Measurements from ENCODE around the gene RB1.
"Not testable (repeated sequence)": the region's sequence is repeated elsewhere in the genome, so short reads cannot be mapped to it uniquely, and the experiment has no call there.

RB1 gene

DNA sequence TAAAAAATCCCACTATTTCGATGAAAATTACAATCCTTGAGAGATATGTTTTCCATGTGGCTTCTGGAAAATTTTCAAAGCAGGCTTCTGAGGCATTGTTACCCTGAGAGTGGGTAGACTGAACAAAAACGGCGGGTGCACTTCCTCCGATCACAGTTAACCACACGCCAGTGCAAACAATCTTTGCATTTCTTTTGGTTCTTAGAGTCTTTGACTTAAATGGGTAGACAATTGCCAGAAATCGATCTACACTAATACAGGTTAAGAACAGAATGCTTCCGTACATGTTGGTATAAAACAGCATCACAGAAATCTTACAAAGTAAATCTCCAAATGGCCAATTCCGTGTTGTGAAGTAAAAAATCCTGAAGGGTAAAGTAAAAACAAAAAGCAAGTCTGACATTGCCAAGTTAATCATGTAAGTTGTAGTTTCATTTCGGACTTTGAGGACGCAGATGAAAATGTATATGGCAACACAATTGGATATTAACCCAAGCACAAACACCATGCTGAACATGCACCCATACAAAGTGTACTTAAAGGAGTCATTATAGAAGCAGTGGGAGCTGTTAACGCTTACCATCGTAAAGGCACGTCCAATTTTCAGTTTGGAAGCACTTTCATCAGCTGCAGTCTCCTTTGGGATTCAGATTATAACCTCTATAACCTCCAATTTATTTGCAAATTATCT is 108.4 kb downstream of the RB1 start:
- DNase-seq, result no peak

DNA sequence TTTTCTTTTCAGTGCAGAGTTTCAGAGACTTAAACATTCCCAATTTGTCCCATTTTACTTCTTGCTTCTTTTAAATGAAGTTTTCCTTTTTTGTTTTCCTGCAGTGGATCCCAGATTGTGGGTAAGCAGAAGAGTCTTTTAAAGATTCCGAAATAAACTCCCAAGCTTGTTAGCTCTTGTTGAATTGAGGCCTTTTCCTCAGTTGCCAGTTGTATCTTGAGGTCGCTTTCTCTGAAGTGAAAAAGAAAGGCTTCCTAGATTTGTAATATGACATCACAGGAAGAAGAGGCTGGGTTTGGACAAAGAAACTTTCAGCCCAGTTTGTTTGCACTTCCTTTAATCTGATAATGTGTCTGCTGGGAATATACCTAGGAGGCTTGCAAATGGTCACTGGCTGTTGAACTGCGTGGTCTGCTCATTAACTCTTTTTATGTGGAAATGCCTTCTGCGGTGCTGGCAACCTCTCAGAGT is 109.4 kb downstream of the RB1 start, which contains the start of gene LPAR6:
LPAR6 (minus strand) TSS at position 233 of the 471 bp plus-strand sequence. CDS start 690 bp downstream, outside the sequence.
- DNase-seq, result no peak

DNA sequence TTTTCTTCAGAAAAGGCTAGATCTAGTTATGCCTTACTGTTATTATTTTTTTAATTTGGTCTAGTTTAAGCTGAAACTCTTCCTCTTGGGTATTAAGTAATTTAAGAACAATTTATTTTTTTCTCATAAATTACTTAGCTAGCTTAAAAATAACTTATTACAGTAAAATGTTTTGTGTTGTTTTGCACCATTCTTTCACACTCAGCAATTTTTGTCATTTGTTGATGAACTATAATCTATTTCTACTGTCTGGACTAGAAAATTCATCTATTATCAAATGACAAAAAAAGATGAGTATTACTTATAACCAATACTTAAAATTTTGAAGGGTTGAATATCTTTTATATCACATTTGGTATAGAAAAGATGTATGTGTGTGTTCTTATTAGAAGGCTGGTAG is 111.0 kb downstream of the RB1 start:
- no peak for DNase-seq

DNA sequence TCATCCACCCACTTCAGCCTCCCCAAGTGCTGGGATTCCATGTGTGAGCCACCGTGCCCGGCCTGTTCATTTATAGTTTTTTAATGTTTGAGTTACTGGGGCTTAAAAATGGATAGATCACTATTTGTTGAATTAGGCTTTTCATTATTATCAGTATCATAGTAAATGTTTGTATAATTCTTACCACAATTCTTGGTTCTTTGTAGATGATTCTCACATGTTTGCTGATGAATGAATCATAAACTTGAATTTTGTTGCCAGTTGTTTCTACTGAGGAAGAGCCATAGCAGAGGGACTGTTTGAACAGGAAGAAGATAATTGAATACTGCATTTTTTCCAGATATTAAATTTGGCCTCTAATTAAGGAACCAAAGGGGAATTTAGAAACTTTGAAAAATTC is 112.0 kb downstream of the RB1 start:
- DNase-seq, result no peak

DNA sequence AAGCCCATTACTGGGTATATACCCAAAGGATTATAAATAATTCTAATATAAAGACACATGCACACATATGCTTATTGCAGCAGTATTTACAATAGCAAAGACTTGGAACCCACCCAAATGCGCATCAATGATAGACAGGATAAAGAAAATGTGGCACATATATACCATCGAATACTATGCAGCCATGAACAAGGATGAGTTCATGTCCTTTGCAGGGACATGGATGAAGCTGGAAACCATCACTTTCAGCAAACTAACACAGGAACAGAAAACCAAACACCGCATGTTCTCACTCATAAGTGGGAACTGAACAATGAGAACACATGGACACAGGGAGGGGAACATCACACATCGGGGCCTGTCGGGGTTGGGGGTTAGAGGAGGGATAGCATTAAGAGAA is 118.5 kb downstream of the RB1 start:
- DNase-seq, result not testable (repeated sequence)

GRCh38 chr13:48424212-48424611 is 120.7 kb downstream of the RB1 start:
- no peak for DNase-seq

DNA sequence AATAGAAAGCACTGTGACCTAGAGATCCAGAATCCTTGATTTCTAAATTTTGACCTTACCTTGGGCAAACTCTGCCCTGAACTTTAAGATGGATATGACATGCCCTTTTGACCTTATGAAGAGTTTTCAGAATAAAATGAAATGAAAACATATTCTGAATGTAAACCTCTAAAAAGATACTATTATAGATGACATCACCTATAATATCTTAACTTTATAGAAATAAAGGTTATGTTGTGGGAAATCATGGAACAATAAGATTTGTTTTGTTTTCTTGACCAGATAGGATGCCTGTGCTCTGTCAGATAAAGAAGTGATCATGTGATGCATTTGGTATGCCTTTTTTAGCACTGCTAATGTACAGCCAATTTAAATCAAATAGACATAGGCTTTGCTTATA is 122.5 kb downstream of the RB1 start:
- DNase-seq, result no peak

- DNase-seq, result not testable (repeated sequence)
These were observed 123.3 kb downstream of the RB1 start for GRCh38 chr13:48426755-48427298.

- no peak for DNase-seq
These were observed 125.5 kb downstream of the RB1 start for GRCh38 chr13:48429036-48429435.

GRCh38 chr13:48429886-48430285 is 126.3 kb downstream of the RB1 start:
- DNase-seq, result no peak

GRCh38 chr13:48431431-48431830 is 127.9 kb downstream of the RB1 start:
- DNase-seq, result no peak

- DNase-seq, result no peak
These were observed 128.6 kb downstream of the RB1 start for GRCh38 chr13:48431987-48432615.

- DNase-seq, result no peak
These were observed 130.6 kb downstream of the RB1 start for GRCh38 chr13:48434200-48434599.

GRCh38 chr13:48436661-48437288 is 133.2 kb downstream of the RB1 start:
- no peak for DNase-seq

DNA sequence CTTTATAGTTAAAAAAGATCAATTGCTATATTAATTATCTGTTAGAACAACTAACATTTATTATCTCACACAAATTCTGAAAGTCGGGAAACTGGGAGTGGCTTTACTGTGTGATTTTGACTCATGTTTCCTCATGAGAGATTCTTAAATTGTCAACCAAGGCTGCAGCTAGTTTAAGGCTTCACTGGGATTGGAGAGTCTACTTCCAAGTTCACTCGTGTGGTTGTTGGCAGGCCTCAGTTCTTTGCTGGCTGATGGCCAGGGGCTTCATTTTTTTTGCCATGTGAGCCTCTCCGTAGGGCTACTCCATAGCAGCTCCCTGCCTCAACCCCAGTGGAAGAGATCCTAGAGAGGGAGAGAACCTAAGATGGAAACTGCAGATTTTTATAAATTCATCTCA is 133.8 kb downstream of the RB1 start:
- DNase-seq, result no peak

DNA sequence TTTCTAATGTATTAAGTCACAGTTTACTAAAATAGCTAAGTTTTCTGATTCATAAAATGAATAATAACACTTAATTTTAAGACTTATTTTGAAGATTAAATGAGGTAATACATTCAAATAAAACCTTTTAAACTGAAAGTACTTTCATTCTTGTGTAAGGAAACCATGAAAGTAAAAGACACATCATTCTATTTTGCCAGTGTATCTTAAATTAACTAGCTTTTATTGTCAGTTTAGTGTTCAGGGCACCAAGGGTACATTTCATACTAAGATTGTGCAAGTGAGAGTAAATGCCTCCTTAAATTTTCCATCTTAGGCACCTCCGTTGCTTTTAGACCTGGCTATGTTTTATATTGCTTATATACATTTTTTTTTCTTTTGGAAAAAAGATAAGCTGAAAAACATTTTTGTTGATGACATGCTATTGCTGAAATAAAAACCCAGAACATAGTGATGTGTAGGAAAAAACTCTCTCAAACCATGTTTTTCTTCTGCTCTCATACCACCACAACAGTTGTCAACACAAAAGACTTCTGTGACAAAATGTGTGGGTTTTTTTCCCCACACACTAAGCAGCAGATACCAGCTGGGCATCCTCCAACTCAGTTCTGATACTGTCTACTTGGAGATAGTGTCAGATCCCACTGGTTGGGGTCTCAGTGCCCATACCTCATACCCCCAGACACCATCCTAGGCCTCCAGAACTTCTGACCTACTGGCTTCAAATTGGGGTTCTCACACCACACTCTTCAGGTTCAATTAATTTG is 140.1 kb downstream of the RB1 start:
- DNase-seq, result no peak

DNA sequence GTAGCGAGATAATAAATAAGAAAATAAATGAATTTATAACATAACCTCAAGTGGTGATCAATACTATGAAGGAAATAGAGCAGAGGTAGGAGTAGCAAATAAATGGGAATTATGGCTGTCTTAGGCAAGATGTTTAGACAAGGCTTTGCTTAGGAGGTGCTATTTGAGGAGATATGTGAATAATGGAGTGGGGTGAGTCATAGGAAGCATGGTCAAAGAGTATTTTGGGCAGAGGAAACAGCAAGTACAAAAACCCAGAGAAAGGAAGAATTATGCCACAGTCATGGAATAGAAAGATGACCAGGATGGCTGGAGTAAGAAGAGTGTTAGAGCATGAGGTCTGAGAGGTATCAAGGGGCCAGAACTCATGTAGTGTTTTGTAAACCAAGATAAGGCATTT is 142.9 kb downstream of the RB1 start:
- no peak for DNase-seq

- DNase-seq, result no peak
These were observed 144.9 kb downstream of the RB1 start for GRCh38 chr13:48448285-48448958.

DNA sequence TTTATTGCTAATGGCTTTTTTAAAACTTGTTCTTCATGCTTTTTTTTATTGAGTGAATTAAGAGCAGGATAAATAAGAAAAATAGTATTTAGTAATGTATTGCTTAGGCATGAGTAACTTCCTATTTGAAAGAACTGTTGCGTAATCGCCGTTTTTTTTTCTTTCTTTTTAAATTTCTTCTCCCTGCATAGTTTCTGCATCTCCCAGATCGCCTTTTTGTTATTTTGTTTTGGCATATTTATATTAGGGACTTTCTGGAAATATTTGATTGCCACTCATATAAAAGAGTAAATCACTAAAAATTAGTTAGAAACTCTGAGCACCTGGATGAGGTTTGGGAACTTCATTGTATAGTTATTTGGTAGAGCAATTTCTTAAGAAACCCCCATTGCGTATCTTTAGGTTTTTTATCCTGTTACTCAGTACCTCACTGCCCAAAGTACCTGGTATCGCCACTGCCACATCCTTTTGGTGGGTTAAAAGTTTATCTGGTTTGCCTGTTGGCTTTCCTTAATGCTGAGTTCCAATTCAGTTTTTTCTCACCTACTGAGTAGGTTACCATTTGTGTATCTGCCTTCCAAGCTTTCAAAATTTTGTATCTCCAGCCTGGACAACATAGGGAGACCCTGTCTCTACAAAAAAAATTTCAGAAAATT is 145.5 kb downstream of the RB1 start:
- DNase-seq, result no peak

GRCh38 chr13:48449656-48450055 is 146.1 kb downstream of the RB1 start:
- DNase-seq, result no peak

GRCh38 chr13:48451196-48451595 is 147.6 kb downstream of the RB1 start:
- DNase-seq, result not testable (repeated sequence)

DNA sequence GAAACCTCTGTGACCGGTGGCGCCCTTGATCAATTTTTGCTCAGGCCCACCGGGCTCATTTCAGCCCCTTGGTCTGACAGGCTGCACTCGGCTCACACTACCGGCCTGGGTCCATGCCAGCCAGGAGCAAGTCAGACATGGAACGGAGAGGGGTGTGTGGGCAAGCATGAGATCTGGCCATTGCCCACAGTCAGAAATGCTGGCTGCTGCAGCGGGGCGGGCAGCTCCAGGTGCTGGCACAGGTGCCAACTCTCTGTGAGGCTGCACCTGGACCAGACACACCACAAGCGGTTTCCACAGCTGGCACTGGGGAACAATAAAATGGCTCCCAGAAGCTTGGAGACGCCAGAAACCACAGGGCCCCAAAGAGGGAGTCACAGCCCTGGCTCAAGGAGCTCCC is 153.0 kb downstream of the RB1 start:
- DNase-seq, result no peak
